Sigmoid colon (tissue), 7 donors: Measurements from ENCODE around the gene SCRN1. TPM values are rescaled to one million over a fixed set of nuclear protein-coding genes. Genes with fewer than 3 reads are reported as not detected.

Experiments used
- DNase-seq: peaks from one replicate; pipeline ENCODE4 v3.0.0-alpha.2; 2019
- H3K27ac ChIP-seq, 4 donors: fragments of 200-600 bp; sonication (generic); one replicate each; pipeline ENCODE4 v1.5.1; 2016 to 2019; ENCODE audit warnings: mild to moderate bottlenecking in 1 of 4
- H3K27me3 ChIP-seq, 3 donors: fragments of 200-600 bp; sonication (generic); one replicate each; pipeline ENCODE4 v1.5.1; 2019; ENCODE audit warnings: mild to moderate bottlenecking in 1 of 3
- H3K36me3 ChIP-seq, 4 donors: fragments of 200-600 bp; sonication (generic); one replicate each; pipeline ENCODE4 v1.5.1; 2016 to 2019
- H3K4me1 ChIP-seq, 4 donors: fragments of 200-600 bp; sonication (generic); one replicate each; pipeline ENCODE4 v1.5.1; 2017 to 2019
- H3K4me3 ChIP-seq, 4 donors: fragments of 200-600 bp; sonication (generic); one replicate each; pipeline ENCODE4 v1.5.1; 2017 to 2019; ENCODE audit warnings: mild to moderate bottlenecking in 2 of 4, moderate library complexity in 1 of 4
- H3K9me3 ChIP-seq, 4 donors: fragments of 200-600 bp in 3 of 4; sonication (generic) in 3 of 4; one replicate each; pipeline versions ENCODE4 v1.5.1 to v1.6.1; 2013 to 2019
- EP300 ChIP-seq, 4 donors: sonication (generic); formaldehyde crosslinking; IDR thresholded peaks; one replicate each; pipeline ENCODE4 v1.6.1; 2017; ENCODE audit warnings: antibody characterized with exemption in 4 of 4
- POLR2A ChIP-seq, 2 donors: fragments of 450-650 bp; IDR thresholded peaks; one replicate each; pipeline ENCODE4 v1.6.1; 2016; ENCODE audit warnings: antibody characterized with exemption in 2 of 2, mild to moderate bottlenecking in 2 of 2, moderate library complexity in 2 of 2
- POLR2AphosphoS5 ChIP-seq, 4 donors: sonication (generic); formaldehyde crosslinking; IDR thresholded peaks; one replicate each; pipeline ENCODE4 v1.6.1; 2017; ENCODE audit warnings: antibody characterized with exemption in 4 of 4
- WGBS, 2 donors: extraction: QIAGEN DNeasy Blood & Tissue Kit; methylation state at CpG; one replicate each; pipeline ENCODE4 v1.1.7; 2013; 5-methylcytosine and 5-hydroxymethylcytosine counted together
- intact Hi-C: fragments of 100-400 bp; cut with DNase I; formaldehyde crosslinking; loops from one replicate; pipeline ENCODE4 v1.15.1; 2023
- polyA plus RNA-seq, 3 donors: library from polyadenylated mRNA; stranded (reverse); fragments of 200-250 nt; gene quantifications; one replicate each; pipeline ENCODE4 v1.2.3, GENCODE V29; 2013
- total RNA-seq, 4 donors: library from RNA; depleted of rRNA; stranded (reverse); fragments of >200 nt; gene quantifications; one replicate each; pipeline ENCODE4 v1.1.0, GENCODE V29; 2016
- TF ChIP-seq, protein P1 (sequence below), 4 experiments: fragments of 450-650 bp in 3 of 4; fragments of 200-600 bp in 1 of 4; IDR thresholded peaks; one replicate each; pipeline ENCODE4 v1.5.1; 2016 to 2019; ENCODE audit warnings: antibody characterized with exemption in 4 of 4, mild to moderate bottlenecking in 3 of 4, moderate library complexity in 2 of 4
- donor health status: healthy with polysubstance abuse.
- donor health status: Bipolar disorder and iron deficiency.
- donor health status: healthy.

SCRN1 gene
- total and polyA plus RNA-seq, 7 donors = 5.1 to 55.0 (median 44.5) TPM

DNA sequence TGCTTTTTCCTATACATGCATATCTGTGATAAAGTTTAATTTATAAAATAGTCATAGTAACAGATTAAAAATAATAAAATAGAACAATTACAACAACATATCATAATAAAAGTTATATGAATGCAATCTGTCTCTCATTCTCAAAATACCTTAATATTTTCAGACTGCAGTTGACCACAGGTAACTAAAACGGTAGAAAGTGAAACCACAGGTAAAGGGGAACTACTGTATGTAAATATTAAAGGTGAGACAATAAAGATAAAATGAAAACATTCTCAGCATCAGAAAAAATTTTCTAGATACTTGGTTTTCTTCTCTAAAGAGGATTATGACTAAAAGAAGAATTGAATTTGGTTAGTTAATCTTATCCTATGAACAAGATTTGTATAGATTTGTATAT is 30.9 kb upstream of the SCRN1 start:
- peaks cover 0 to 26% (median 13%) of the 10 kb centered on the region in 4 donors for H3K4me1 ChIP-seq
- no peaks in the 10 kb centered on the region for H3K9me3 ChIP-seq
- WGBS, 2 donors = 10 to 31% methylated on average over 1 of the region's 1 CpG

DNA sequence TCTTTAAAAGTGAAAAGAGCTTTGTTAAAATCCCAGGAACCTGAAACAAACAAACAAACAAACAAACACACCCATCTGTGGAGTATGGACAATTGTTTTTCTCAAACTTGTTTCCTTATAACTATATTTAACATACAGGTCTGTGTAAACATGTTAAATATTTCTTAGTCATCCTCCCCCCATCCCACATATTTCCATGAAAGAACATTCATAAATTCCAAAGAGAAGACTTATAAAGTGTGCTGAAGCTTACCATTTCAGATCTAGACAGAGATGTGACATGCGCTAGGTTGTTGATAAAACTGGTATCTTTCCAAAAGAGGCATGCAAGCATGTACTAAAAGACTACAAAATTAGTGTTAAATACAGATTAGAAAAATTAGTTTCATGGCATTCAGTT is 30.4 kb upstream of the SCRN1 start:
- intact Hi-C loops = no loop called here
- peaks cover 0 to 27% (median 2%) of the 10 kb centered on the region in 4 donors for H3K36me3 ChIP-seq

More for the DNA sequence above, 30.9 kb upstream of the SCRN1 start:
- TF ChIP-seq POLR2A (IDR thresholded peaks at IDR 0.05) (no peak), POLR2AphosphoS5 (IDR thresholded peaks at IDR 0.05) (no peak)
- TF ChIP-seq, protein P1, sequence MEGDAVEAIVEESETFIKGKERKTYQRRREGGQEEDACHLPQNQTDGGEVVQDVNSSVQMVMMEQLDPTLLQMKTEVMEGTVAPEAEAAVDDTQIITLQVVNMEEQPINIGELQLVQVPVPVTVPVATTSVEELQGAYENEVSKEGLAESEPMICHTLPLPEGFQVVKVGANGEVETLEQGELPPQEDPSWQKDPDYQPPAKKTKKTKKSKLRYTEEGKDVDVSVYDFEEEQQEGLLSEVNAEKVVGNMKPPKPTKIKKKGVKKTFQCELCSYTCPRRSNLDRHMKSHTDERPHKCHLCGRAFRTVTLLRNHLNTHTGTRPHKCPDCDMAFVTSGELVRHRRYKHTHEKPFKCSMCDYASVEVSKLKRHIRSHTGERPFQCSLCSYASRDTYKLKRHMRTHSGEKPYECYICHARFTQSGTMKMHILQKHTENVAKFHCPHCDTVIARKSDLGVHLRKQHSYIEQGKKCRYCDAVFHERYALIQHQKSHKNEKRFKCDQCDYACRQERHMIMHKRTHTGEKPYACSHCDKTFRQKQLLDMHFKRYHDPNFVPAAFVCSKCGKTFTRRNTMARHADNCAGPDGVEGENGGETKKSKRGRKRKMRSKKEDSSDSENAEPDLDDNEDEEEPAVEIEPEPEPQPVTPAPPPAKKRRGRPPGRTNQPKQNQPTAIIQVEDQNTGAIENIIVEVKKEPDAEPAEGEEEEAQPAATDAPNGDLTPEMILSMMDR (IDR thresholded peaks at IDR 0.05) = no peak
- intact Hi-C loops = no loop called here
- H3K4me3 ChIP-seq = no peak overlapping the region
- DNase-seq = no peak
- H3K36me3 ChIP-seq = peaks cover 0 to 23% (median 2%) of the 10 kb centered on the region in 4 donors
- no peaks in the 10 kb centered on the region for H3K27me3 ChIP-seq
- H3K27ac ChIP-seq = no peak overlapping the region

DNA sequence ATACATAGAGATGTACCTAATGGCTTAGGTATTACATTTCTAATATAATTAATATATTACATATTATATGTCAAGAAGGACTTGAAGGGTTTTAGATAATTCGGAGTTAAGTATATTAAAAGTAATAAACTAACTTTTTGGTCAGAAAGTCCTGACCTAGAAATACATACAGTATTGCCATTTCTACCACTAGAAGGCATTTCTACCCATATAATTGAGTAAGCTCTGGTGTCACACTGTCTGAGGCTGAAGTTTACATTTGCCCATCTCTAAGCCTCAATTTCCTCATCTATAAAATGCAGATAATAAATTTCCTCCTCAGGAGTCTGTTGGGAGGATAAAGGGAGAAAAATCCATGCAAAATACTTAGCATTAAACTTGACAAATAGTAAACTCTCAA is 29.8 kb upstream of the SCRN1 start:
- intact Hi-C loops = no loop called here

More for the DNA sequence above, 30.4 kb upstream of the SCRN1 start:
- Histone ChIP-seq H3K27ac (no peak overlapping the region), H3K27me3 (no peaks in the 10 kb centered on the region), H3K9me3 (no peaks in the 10 kb centered on the region), H3K4me1 (peaks cover 0 to 20% (median 8%) of the 10 kb centered on the region in 4 donors), H3K4me3 (no peak overlapping the region)
- no peak for TF ChIP-seq POLR2AphosphoS5 (IDR thresholded peaks at IDR 0.05)
- TF ChIP-seq, protein P1 (IDR thresholded peaks at IDR 0.05) = no peak
- TF ChIP-seq EP300 (IDR thresholded peaks at IDR 0.05) = no peak
- TF ChIP-seq POLR2A (IDR thresholded peaks at IDR 0.05) = no peak
- 94 to 98% methylated on average over 1 of the region's 1 CpG for WGBS, 2 donors
- DNase-seq = no peak

DNA sequence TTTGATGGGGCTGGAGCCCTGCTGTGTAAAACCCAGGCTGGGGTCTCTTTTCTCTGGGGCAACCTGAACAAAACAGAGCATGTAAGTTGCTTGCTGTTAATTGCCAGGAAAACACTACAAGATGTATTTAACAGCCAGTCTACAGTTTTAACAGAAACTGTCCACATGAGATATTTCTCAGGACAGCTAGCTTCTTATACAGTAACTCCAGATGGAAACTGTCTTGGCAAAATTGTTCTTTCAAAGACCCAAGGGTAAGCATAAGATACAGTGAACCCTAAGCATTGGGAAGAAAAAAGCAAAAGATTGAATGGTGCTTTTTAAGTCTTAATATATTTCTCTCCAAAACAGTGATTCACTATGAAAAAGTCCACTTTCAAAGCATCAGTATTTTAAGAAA is 28.9 kb upstream of the SCRN1 start:
- no peaks in the 10 kb centered on the region for H3K9me3 ChIP-seq
- H3K27me3 ChIP-seq = no peaks in the 10 kb centered on the region
- peaks cover 0 to 6% (median 0%) of the 10 kb centered on the region in 4 donors for H3K4me1 ChIP-seq
- H3K4me3 ChIP-seq = no peak overlapping the region
- H3K36me3 ChIP-seq = peaks cover 0 to 42% (median 2%) of the 10 kb centered on the region in 4 donors
- no peak overlapping the region for H3K27ac ChIP-seq
- intact Hi-C loops = no loop called here
- DNase-seq = no peak
- TF ChIP-seq EP300 (IDR thresholded peaks at IDR 0.05) (no peak), POLR2AphosphoS5 (IDR thresholded peaks at IDR 0.05) (no peak), POLR2A (IDR thresholded peaks at IDR 0.05) (no peak)
- TF ChIP-seq, protein P1 (IDR thresholded peaks at IDR 0.05) = no peak

More for the DNA sequence above, 29.8 kb upstream of the SCRN1 start:
- TF ChIP-seq, protein P1 (IDR thresholded peaks at IDR 0.05) = no peak
- TF ChIP-seq EP300 (IDR thresholded peaks at IDR 0.05) (no peak), POLR2A (IDR thresholded peaks at IDR 0.05) (no peak), POLR2AphosphoS5 (IDR thresholded peaks at IDR 0.05) (no peak)
- Histone ChIP-seq H3K9me3 (no peaks in the 10 kb centered on the region), H3K36me3 (peaks cover 0 to 33% (median 2%) of the 10 kb centered on the region in 4 donors), H3K27ac (no peak overlapping the region), H3K4me3 (no peak overlapping the region), H3K27me3 (no peaks in the 10 kb centered on the region), H3K4me1 (peaks cover 0 to 14% (median 4%) of the 10 kb centered on the region in 4 donors)
- 79 to 89% methylated on average over 1 of the region's 1 CpG for WGBS, 2 donors
- DNase-seq = no peak

DNA sequence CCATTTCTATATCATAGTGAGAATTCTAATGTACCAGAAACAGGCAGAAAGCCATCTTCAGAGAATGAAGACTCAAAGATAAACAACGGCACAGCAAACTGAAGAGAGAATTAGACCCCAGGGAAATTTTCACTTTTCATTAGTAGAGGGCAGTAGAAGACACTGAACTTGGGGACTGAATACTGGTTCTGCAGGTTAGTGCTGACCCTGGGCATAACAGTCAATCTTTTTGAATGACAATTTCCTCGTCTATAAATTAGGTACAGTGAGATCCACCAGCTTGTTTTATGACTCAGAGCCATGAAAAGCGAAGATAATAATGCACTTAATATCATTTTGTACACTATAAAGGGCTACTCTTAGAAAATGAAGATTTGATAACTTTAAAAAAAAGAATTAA is 23.2 kb upstream of the SCRN1 start:
- no peaks in the 10 kb centered on the region for H3K27me3 ChIP-seq
- intact Hi-C loops = no loop called here

More for the DNA sequence above, 23.2 kb upstream of the SCRN1 start:
- 62 to 81% methylated on average over 3 of the region's 3 CpGs for WGBS, 2 donors
- Histone ChIP-seq H3K9me3 (no peaks in the 10 kb centered on the region), H3K27ac (no peak overlapping the region), H3K4me1 (no peaks in the 10 kb centered on the region), H3K36me3 (peaks cover 0 to 33% (median 2%) of the 10 kb centered on the region in 4 donors), H3K4me3 (no peak overlapping the region)
- TF ChIP-seq, protein P1 (IDR thresholded peaks at IDR 0.05) = no peak
- TF ChIP-seq POLR2AphosphoS5 (IDR thresholded peaks at IDR 0.05) = no peak
- no peak for DNase-seq
